ENCODE measurements around the gene GLP2R.

Gene GLP2R

GRCh38 chr17:9897372-9897968, 71.7 kb downstream of the GLP2R start:
- Histone ChIP-seq H3K36me3 (ENCODE audit: low read depth) (no peaks in the 10 kb centered on the region), H3K27me3 (ENCODE audit: insufficient read depth, poor library complexity, severe bottlenecking) (no peaks in the 10 kb centered on the region), H3K4me3 (ENCODE audit: severe bottlenecking) (no peak overlapping the region), H3K9me3 (ENCODE audit: severe bottlenecking) (no peaks in the 10 kb centered on the region), H3K27ac (ENCODE audit: poor library complexity, severe bottlenecking) (no peak overlapping the region), H3K4me1 (ENCODE audit: insufficient read depth, poor library complexity, severe bottlenecking) (peaks cover 20% of the 10 kb centered on the region)
- no peak for ATAC-seq (ENCODE audit: low read depth)
- DNase-seq (ENCODE audit: low spot score): no peak
- TF ChIP-seq, protein P1, sequence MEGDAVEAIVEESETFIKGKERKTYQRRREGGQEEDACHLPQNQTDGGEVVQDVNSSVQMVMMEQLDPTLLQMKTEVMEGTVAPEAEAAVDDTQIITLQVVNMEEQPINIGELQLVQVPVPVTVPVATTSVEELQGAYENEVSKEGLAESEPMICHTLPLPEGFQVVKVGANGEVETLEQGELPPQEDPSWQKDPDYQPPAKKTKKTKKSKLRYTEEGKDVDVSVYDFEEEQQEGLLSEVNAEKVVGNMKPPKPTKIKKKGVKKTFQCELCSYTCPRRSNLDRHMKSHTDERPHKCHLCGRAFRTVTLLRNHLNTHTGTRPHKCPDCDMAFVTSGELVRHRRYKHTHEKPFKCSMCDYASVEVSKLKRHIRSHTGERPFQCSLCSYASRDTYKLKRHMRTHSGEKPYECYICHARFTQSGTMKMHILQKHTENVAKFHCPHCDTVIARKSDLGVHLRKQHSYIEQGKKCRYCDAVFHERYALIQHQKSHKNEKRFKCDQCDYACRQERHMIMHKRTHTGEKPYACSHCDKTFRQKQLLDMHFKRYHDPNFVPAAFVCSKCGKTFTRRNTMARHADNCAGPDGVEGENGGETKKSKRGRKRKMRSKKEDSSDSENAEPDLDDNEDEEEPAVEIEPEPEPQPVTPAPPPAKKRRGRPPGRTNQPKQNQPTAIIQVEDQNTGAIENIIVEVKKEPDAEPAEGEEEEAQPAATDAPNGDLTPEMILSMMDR (IDR thresholded peaks at IDR 0.05; ENCODE audit: poor library complexity, severe bottlenecking): no peak

- no peak for ATAC-seq (ENCODE audit: low read depth)
- H3K4me1 ChIP-seq (ENCODE audit: insufficient read depth, poor library complexity, severe bottlenecking): peaks cover 12% of the 10 kb centered on the region
- no peak overlapping the region for H3K4me3 ChIP-seq (ENCODE audit: severe bottlenecking)
- H3K27me3 ChIP-seq (ENCODE audit: insufficient read depth, poor library complexity, severe bottlenecking): no peaks in the 10 kb centered on the region
- no peaks in the 10 kb centered on the region for H3K36me3 ChIP-seq (ENCODE audit: low read depth)
- H3K27ac ChIP-seq (ENCODE audit: poor library complexity, severe bottlenecking): no peak overlapping the region
- H3K9me3 ChIP-seq (ENCODE audit: severe bottlenecking): no peaks in the 10 kb centered on the region
- TF ChIP-seq, protein P1 (IDR thresholded peaks at IDR 0.05; ENCODE audit: poor library complexity, severe bottlenecking): no peak
- DNase-seq (ENCODE audit: low spot score): no peak
These were observed 73.1 kb downstream of the GLP2R start for GRCh38 chr17:9898812-9899211.

- TF ChIP-seq, protein P1 (IDR thresholded peaks at IDR 0.05; ENCODE audit: poor library complexity, severe bottlenecking): no peak
- Histone ChIP-seq H3K9me3 (ENCODE audit: severe bottlenecking) (no peaks in the 10 kb centered on the region), H3K4me3 (ENCODE audit: severe bottlenecking) (no peak overlapping the region), H3K4me1 (ENCODE audit: insufficient read depth, poor library complexity, severe bottlenecking) (peaks cover 8% of the 10 kb centered on the region), H3K36me3 (ENCODE audit: low read depth) (no peaks in the 10 kb centered on the region), H3K27ac (ENCODE audit: poor library complexity, severe bottlenecking) (no peak overlapping the region), H3K27me3 (ENCODE audit: insufficient read depth, poor library complexity, severe bottlenecking) (no peaks in the 10 kb centered on the region)
- no peak for ATAC-seq (ENCODE audit: low read depth)
- DNase-seq (ENCODE audit: low spot score): no peak
These were observed 73.7 kb downstream of the GLP2R start for GRCh38 chr17:9899280-9900043.

GRCh38 chr17:9900044-9900594, 74.4 kb downstream of the GLP2R start:
- H3K27ac ChIP-seq (ENCODE audit: poor library complexity, severe bottlenecking): peak overlapping the region; percentile 5
- DNase-seq (ENCODE audit: low spot score) (no peak), ATAC-seq (ENCODE audit: low read depth) (no peak)
- H3K4me1 ChIP-seq (ENCODE audit: insufficient read depth, poor library complexity, severe bottlenecking): peaks cover 8% of the 10 kb centered on the region
- TF ChIP-seq, protein P1 (IDR thresholded peaks at IDR 0.05; ENCODE audit: poor library complexity, severe bottlenecking): no peak
- H3K36me3 ChIP-seq (ENCODE audit: low read depth): no peaks in the 10 kb centered on the region
- H3K4me3 ChIP-seq (ENCODE audit: severe bottlenecking): no peak overlapping the region
- H3K27me3 ChIP-seq (ENCODE audit: insufficient read depth, poor library complexity, severe bottlenecking): no peaks in the 10 kb centered on the region
- no peaks in the 10 kb centered on the region for H3K9me3 ChIP-seq (ENCODE audit: severe bottlenecking)
